ENCODE data around the gene IDH3G.

GRCh38 chrX:153769865-153770600 lies 24.1 kb downstream of the IDH3G start:
- TF ChIP-seq CTCF (IDR thresholded peaks at IDR 0.05), result no peak
- TF ChIP-seq POLR2A (IDR thresholded peaks at IDR 0.05), result no peak

Measured in breast epithelium (tissue), 3 donors.